Transverse colon (tissue), 4 donors: Measurements from ENCODE around the gene KRT81.

Source experiments
- EP300 ChIP-seq: sonication (generic); formaldehyde crosslinking; IDR thresholded peaks from one replicate; pipeline ENCODE4 v1.6.1; 2017; ENCODE audit warnings: antibody characterized with exemption, low read depth
- POLR2A ChIP-seq: fragments of 450-650 bp; IDR thresholded peaks from one replicate; pipeline ENCODE4 v1.6.1; 2016; ENCODE audit warnings: antibody characterized with exemption, mild to moderate bottlenecking, moderate library complexity
- POLR2AphosphoS5 ChIP-seq, 3 donors: sonication (generic); formaldehyde crosslinking; IDR thresholded peaks; one replicate each; pipeline ENCODE4 v1.6.1; 2016; ENCODE audit warnings: antibody characterized with exemption in 3 of 3
- TF ChIP-seq, protein P1 (sequence below), 5 experiments: fragments of 200-600 bp in 3 of 5; fragments of 450-650 bp in 2 of 5; sonication (generic) in 3 of 5; IDR thresholded peaks; 1 replicate in 2 of 5; 2 replicates in 3 of 5; pipeline ENCODE4 v1.5.1; 2016 to 2017; ENCODE audit warnings: antibody characterized with exemption in 5 of 5, inconsistent platforms in 3 of 5, mild to moderate bottlenecking in 2 of 5, moderate library complexity in 1 of 5

DNA sequence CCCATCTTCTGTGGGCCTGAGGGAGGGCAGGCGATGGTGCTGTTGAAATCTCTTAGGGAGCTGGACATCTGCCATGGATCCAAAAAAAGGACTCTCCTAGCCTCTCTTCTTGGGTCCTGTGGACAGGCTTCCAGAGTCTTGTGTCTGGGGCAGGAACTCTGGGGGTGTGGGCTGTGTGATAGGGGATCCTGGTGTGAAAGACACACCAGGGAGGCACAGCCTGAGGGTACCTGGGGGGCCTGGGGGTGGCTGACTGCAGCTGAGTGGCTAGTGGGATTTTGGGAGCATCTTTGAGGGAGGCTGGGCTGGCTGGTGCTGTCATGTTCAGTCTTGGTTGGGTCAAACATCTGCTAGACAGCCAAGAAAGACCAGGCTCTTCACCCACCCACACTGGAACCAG is 31.7 kb upstream of the KRT81 start:
- TF ChIP-seq, protein P1, sequence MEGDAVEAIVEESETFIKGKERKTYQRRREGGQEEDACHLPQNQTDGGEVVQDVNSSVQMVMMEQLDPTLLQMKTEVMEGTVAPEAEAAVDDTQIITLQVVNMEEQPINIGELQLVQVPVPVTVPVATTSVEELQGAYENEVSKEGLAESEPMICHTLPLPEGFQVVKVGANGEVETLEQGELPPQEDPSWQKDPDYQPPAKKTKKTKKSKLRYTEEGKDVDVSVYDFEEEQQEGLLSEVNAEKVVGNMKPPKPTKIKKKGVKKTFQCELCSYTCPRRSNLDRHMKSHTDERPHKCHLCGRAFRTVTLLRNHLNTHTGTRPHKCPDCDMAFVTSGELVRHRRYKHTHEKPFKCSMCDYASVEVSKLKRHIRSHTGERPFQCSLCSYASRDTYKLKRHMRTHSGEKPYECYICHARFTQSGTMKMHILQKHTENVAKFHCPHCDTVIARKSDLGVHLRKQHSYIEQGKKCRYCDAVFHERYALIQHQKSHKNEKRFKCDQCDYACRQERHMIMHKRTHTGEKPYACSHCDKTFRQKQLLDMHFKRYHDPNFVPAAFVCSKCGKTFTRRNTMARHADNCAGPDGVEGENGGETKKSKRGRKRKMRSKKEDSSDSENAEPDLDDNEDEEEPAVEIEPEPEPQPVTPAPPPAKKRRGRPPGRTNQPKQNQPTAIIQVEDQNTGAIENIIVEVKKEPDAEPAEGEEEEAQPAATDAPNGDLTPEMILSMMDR (IDR thresholded peaks at IDR 0.05), result no peak
- TF ChIP-seq POLR2AphosphoS5 (IDR thresholded peaks at IDR 0.05), result no peak
- TF ChIP-seq POLR2A, result no peak
- TF ChIP-seq EP300, result no peak
